SIG-M5 treated with dmso at 0.1 percent for 504 hours (cell line): Measurements from ENCODE around the gene ZNF18.
A peak's percentile ranks its signal among the peaks of the same experiment; 100 is the strongest.
"Not testable (repeated sequence)": the region's sequence is repeated elsewhere in the genome, so short reads cannot be mapped to it uniquely, and the experiment has no call there.

Experiments used
- DNase-seq: peaks from one replicate; lab custom pipeline; 2025; ENCODE audit not compliant: unreplicated experiment; lab: John Stamatoyannopoulos, UW

ZNF18 gene

GRCh38 chr17:11986942-11987329, 10.3 kb downstream of the ZNF18 start:
- DNase-seq: peak; percentile 26

DNA sequence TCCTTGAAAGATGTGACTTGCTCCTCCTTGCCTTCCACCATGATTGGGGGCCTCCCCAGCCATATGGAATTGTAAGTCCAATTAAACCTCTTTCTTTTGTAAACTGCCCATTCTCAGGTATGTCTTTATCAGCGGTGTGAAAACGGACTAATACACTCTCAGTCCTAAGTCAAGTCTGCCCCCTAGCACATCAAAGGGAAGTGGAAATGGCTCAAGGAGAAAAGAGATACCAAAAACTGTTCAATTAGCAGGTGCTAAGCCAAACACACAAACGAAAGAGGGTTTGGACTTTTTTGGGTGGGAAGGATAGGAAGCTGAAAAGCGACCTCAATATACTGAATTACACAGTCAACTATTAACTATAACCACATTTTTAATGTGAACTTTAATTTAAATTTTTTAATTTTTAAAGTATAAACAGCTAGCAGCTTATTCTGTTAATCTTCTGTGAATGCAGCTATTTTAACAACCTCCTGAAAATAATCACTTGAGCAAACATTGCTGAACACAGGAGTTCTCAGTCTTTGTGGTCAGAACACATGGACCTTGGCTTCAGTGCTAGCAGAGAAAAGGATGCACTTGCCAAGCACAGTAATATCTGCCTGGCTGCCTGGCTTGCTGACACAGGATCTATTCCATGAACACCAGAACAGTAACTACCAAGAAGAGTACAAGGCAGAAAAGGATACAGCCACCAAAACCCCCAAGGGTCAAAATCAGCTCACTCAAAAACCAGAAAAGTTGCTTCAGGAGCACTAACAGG, 10.9 kb downstream of the ZNF18 start:
- no peak for DNase-seq

- DNase-seq: no peak
Observed at GRCh38 chr17:11981862-11982261, 15.4 kb downstream of the ZNF18 start.

- DNase-seq: peak; percentile 4
Observed at GRCh38 chr17:11980813-11981212, 16.5 kb downstream of the ZNF18 start.

- no peak for DNase-seq
Observed at GRCh38 chr17:11979795-11980194, 17.5 kb downstream of the ZNF18 start.

DNA sequence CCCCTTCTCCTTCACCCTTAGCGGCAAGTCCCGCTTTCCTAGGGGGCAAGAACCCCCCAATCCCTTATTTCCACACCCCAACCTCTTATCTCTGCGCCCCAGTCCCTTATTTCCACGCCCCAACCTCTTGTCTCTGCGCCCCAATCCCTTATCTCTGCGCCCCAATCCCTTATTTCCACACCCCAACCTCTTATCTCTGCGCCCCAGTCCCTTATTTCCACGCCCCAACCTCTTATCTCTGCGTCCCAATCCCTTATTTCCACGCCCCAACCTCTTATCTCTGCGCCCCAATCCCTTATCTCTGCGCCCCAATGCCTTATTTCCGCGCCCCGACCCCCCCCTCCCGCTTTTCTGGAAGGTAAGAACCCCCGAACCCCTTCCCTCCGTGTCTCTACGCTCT, 24.5 kb downstream of the ZNF18 start:
- DNase-seq: not testable (repeated sequence)

DNA sequence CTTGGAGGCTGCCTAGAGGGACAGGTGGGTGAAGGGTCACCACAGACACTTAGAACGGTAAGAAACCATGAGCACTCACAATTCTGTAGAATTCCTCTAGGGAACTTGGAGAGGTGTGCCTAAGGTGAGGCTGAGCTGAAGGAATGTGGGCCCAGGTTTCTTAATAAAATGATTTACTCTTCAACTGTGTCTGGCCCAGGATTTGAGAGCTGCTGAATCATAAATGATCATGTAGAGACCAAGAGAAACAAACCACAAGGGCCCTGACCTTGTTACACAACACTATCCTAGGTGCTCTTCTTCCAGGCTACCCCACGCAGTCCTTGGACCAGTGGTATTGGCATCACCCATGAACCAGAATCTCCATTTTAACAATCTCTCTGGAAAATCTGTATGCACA, 27.7 kb downstream of the ZNF18 start:
- no peak for DNase-seq

- DNase-seq: no peak
Observed at GRCh38 chr17:11954936-11955335, 42.3 kb downstream of the ZNF18 start.

DNA sequence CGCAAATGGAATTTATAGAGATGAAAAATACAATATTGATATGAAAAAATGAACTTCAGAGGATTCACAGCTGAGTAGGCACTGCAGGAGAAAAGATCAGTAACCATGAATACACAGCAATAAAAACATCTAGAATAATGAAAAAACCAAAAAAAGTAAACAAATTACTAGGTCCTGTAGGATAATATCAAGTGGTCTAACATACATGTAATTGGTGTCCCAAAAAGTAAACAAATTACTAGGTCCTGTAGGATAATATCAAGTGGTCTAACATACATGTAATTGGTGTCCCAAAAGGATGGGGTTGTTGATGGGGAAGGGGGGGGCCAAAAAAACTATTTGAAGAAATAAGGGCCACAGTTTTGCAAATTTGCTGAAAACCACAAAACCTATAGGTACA, 43.4 kb downstream of the ZNF18 start:
- DNase-seq: no peak

GRCh38 chr17:11952610-11953009, 44.7 kb downstream of the ZNF18 start:
- no peak for DNase-seq

DNA sequence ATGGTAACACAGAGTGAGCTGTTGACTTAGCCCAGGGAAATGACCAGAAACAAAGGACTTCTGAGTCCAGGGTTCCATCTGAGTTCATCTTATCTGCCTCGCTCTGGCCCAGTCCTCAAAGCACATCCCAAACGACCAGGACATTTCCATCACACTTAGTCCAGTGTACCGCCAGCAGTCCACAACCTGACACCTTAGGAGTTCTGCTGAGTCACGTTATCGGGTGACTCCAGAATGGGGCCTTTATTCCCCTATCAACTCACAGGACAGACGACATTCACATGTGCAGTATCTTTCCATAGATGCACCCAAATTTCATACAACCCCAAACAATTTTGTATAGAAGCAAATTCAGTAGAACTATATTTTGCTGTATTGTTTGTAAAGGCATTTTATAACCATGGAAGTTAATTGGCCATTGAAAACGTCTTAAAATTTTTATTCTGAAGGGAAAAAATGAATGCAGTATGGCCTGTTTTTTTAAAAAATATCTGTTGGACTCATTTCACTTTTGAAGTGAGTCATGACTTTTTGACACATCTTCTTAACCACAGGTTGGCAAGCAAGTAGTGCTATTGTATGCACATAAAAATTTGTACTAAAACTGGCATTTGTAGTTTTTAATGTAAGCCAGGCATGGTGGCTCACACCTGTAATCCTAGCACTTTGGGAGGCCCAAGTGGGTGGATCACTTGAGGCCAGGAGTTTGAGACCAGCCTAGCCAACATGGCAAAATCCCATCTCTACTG, 46.3 kb downstream of the ZNF18 start:
- no peak for DNase-seq

GRCh38 chr17:11949571-11949970, 47.7 kb downstream of the ZNF18 start:
- DNase-seq: not testable (repeated sequence)

- DNase-seq: no peak
Observed at GRCh38 chr17:11948789-11949188, 48.5 kb downstream of the ZNF18 start.

GRCh38 chr17:11944587-11944986, 52.7 kb downstream of the ZNF18 start:
- no peak for DNase-seq

DNA sequence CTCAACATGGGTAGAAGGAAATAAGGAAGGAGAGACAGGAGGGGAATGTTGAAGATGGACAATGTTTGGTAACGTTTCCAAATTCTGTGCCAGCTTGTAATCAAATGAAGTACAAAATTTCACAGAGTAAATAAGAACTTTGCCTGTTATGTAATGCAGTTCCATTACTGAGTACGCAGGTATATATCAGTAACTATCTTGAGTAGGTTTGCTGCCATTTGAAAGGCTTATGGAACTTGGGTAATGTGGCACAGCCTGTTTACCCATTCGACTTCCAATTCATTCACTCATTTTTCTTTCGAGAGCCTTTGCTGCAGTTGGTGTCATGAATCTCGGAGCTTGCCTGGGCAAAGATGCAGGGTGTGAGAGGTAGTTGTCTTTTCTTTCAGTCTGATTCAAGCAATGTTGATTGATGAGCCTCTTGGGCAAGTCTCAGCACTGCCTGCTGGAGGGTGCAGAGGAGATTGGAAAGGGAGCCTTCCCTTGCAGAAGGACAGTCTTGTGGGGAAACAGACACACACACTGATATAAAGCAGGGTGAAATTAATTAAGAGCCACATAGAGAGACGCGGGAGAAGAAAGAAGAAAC, 53.4 kb downstream of the ZNF18 start:
- no peak for DNase-seq

GRCh38 chr17:11943086-11943485, 54.2 kb downstream of the ZNF18 start:
- not testable (repeated sequence) for DNase-seq

DNA sequence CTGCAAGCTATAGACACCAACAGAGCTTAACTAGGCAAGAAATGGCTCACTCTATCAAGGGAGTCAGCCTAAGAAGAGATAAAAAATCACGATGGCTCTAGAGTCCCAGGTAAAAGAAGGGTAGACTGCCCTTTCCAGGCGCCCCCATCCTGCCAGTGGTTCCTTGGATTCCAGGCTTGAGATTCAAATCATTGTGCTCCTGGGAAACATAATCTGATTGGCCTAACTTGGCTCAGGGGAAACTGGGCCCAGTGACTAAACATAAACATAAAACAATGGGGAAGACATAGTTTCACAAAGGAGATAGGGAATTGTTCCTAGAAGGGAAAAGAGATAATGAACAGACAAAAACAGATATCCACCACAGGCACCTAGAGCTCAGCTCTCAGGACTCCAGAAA, 56.4 kb downstream of the ZNF18 start:
- DNase-seq: no peak

DNA sequence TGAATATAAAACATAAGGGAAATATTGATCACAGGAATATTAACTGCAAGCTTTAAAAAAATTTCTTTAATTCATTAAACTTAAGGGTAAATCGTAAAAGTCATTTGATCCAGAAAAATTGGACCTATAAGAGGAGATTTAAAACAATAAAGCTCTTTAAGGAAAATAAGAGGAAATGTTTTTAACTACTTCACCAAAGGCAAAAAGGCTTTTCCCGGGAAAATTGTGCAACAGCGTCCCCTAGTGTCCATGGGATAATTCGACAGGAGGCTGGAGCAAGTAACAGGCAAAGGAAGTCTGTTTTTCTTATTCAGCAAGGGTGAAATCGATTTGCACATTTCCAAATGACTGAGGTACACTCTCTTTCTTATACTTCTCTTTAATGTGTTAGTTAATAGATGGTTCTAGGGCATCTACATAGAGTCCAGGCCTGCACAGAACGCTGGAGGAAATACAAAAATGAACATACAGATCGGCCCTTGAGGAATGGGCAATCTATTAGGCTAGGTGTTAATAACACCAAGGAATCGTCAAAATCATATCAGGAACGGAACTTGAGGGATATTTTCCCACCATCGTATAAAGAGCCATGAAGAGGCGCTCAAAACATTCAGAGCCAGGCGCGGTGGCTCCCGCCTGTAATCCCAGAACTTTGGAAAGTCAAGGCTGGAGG, 61.4 kb downstream of the ZNF18 start:
- DNase-seq: peak; percentile 37

GRCh38 chr17:11932337-11932898, 64.9 kb downstream of the ZNF18 start:
- DNase-seq: no peak

- no peak for DNase-seq
Observed at GRCh38 chr17:11928436-11928835, 68.8 kb downstream of the ZNF18 start.
